Activated CD4-positive, alpha-beta T cell treated with anti-CD3 and anti-CD28 coated beads, Interleukin-10, Interleukin-2, amounts not matched to agents 100 ng/mL and 50 ng/mL, durations not matched to agents 16 hours and 8 hours (primary cell): ENCODE results near the gene OR1S1.
"Not testable (repeated sequence)": the region's sequence is repeated elsewhere in the genome, so short reads cannot be mapped to it uniquely, and the experiment has no call there.

ENCODE experiments used
- DNase-seq: peaks from one replicate; pipeline ENCODE4 v3.0.0-alpha.2; 2020

Gene OR1S1

GRCh38 chr11:58212420-58212819 is at the start of gene OR1S1:
Gene OR1S1, plus strand, starts transcription at chr11:58212720.
- not testable (repeated sequence) for DNase-seq

DNA sequence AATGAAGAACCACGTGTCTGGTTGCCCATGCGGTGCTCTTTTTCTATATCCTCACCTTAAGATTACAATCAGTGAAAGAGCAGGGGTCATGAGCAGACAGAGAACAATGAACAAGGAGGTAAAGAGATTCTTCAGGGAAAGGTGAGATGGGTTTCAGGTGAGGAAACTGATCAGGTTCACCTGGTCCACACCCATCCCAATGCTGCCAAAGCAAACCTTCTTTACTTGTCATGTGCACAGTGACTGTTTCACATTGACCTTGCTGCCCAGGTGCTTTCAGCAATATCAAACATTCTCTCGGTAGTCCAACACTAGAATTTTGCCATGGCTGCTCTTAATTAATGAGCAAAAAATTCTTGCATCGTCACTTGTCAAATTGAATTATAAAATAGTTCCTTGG is 48.1 kb upstream of the OR1S1 start:
- no peak for DNase-seq

- DNase-seq = no peak
Measured at GRCh38 chr11:58164990-58165389, 47.5 kb upstream of the OR1S1 start.

DNA sequence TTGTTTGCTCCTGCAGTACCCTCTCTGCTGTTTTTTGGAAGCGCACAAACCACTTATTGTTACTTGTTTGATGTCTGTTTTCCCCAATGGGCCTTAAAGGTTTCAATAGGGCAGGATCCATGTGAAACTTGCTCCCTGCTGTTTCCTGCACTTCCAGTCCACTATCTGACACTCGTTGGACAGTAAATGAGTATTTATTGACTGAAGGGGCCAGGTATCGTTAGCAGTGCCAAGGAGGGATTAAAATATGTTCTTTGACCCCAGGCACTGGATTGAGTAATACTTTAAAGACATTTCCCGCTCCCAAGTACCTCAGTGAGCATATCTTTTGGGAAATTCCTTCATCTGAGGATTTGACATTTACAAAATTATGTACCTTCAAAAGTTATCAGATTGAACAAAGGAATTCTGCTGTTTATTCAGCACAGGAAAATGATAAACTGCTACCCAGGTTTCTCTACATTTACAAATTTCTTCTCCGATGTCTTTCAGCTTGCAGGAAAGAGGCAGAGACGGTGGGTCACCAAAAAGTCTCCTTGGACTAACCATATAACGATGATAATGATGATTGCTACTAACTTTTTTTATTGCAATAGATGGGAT is 46.9 kb upstream of the OR1S1 start:
- no peak for DNase-seq

GRCh38 chr11:58177409-58178054 is 35.0 kb upstream of the OR1S1 start:
- no peak for DNase-seq

- DNase-seq = no peak
Measured at GRCh38 chr11:58178444-58178843, 34.1 kb upstream of the OR1S1 start.

DNA sequence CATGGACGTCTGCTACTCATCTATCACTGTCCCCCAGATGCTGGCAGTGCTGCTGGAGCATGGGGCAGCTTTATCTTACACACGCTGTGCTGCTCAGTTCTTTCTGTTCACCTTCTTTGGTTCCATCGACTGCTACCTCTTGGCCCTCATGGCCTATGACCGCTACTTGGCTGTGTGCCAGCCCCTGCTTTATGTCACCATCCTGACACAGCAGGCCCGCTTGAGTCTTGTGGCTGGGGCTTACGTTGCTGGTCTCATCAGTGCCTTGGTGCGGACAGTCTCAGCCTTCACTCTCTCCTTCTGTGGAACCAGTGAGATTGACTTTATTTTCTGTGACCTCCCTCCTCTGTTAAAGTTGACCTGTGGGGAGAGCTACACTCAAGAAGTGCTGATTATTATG is 32.9 kb upstream of the OR1S1 start:
- no peak for DNase-seq

DNA sequence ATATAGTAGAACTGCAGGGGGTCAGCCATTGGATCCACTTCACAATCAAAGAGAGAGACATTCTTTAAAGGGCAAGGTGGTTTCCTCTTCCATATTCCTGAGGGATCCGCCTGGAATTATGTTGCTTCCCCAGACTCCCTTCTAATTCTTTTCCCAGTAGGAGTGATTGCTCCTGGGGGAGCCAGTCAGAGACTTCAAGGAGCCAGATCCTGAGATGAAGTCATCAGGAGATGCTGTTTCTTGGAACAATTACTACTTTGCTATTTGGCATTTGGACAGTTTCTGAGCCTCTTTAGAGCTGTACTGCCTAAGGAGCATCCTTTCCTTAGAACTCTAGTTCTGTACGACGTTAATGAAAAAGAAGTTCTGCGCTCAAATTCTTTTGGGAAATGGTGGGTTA is 25.6 kb upstream of the OR1S1 start:
- no peak for DNase-seq

DNA sequence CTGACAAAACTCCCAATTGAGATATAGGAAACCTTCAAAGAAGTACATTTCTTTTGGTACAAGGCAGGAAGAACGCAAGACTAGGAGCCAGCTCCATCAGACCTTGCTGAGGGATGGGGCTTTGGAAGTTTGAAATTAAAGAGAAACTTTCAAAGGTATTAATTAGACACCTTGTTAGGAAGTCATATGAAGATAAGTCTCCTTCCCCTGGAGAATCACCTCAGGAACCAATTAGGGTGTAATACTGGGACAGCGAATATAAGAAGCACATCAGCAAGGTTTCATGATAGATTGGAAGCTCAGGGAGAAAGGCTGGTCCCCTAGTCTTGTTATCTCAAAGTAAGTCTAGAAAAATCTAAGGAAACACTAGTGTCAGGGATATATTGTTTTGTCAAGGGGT is 23.8 kb upstream of the OR1S1 start, which contains the start of gene OR9Q2:
OR9Q2 (plus strand) TSS at position 301 of the 400 bp plus-strand sequence. CDS start 1,421 bp downstream, outside the sequence.
- no peak for DNase-seq

- DNase-seq = no peak
Measured at GRCh38 chr11:58192229-58192628, 20.3 kb upstream of the OR1S1 start.

DNA sequence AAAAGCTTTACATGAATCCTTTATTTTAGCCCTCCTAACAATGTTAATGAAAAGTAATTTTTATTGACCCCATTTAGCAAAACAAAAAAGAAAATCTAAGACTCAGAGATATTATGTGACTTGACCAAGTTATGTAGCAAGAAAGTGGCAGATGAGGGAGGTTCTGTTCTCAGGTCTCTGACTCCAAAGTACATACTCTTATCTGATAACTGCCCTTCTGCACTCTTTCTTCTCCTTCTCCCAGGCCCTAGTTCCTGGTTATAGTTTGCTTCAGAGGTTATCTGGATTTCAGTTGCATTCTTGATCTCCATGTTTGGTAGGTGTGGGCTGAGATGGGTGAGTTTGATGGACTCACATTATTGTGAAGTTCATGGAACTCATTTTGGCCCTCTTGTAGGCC is 19.1 kb upstream of the OR1S1 start:
- no peak for DNase-seq

- no peak for DNase-seq
Measured at GRCh38 chr11:58195939-58196338, 16.6 kb upstream of the OR1S1 start.

GRCh38 chr11:58199271-58199670 is 13.2 kb upstream of the OR1S1 start:
- no peak for DNase-seq

DNA sequence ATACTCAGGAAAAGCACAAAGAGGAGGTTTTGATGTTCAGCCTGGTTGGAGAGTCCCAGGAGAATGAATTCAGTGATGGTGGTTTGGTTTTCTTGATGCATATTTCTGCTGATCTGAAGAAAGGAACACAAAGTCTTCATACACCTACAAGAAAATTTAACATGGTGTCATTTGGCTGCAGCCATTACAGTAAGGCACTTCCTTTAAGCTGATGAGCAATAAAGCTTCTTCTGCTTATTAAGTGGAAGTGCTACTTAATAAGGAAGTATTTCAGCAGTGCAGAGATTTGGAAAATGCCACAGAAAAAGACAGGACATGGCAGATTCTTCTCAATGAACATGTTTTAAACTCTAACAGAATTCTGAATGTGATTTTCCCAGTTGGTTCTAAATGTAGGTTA is 8.5 kb upstream of the OR1S1 start, which contains the start of gene OR1S2:
OR1S2 (minus strand) TSS at position 101 of the 400 bp plus-strand sequence; CDS start at position 101, 0 bp downstream.
- no peak for DNase-seq

DNA sequence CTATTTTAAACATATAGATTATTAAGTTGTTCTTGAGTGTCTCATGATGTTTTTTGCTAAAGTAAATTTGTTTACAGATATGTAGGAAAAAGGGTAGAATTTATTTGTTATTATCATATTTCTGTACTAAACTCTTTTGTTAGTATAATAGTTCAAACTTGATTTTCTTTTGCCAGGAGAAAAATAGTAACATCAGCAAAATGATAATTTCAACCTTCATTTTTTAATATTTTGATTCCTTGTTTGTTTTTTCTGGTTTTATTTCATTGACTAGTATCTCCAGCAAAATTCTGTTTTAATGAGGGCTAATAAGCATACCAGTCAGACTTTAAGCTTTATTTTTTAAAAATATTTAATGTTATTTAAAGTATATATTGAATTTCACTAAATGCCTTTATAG is 4.0 kb downstream of the OR1S1 start:
- no peak for DNase-seq

GRCh38 chr11:58222721-58223120 is 10.2 kb downstream of the OR1S1 start:
- no peak for DNase-seq

GRCh38 chr11:58227956-58228615 is 15.6 kb downstream of the OR1S1 start:
- DNase-seq = no peak

GRCh38 chr11:58243954-58244353 is 31.4 kb downstream of the OR1S1 start:
- no peak for DNase-seq

DNA sequence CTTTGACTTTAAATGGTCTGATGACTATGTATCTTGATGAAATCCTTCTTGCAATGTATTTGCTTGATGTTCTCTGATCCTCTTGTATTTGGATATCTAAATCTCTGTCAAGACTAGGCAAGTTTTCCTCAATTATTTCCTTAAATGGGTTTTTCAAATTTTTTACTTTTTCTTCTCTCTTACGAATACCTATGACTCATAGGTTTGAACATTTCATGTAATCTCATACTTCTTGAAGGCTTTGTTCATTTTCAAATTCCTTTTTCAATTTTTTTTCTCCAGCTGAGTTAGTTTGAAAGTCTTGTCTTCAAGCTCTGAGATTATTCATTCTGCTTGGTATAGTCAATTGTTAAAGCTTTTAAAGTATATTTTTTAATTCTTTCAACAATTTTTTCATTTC is 42.4 kb downstream of the OR1S1 start:
- DNase-seq = no peak

DNA sequence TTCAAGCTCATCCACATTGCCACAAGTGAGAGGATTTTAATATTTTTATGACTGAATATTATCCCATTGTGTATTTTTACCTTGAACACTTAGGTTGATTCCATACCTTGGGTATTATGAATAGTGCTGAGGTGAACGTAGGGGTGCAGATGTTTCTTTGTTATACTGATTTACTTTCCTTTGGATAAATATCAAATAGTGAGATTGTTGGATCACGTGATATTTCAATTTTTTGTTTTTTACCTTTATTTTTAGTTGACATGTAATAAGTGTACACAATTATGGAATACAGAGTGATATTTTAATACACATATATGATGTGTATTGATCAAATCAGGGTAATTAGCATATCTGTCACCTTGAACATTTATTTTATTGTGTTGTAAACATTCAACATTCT is 47.5 kb downstream of the OR1S1 start:
- no peak for DNase-seq
